Measurements from ENCODE around the gene SMTNL1. TPM values are rescaled to one million over a fixed set of nuclear protein-coding genes. Genes with fewer than 3 reads are reported as not detected.

The SMTNL1 gene
- total RNA-seq, 2 experiments from 2014 or later: not detected

DNA sequence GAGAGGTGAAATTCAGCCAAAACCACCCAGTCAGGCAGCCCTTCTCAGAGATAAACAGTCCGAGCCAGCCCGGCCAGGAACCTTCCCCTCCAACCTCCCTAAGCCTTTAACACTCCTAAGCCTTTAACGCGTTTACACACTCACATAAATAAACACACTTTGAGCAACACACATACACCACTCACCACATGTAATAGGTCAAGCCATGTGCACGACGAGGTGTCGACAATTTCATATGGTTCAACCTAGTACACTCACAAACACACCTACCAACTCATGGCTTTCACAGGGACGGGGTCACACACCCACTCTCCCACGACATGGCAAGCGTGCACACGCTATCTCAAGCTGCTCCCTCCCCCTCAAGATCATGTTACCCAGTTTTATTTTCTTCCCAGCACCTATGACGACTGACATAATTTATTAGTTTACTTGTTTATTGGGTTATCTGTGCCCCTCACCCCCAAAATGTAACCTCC lies 37.4 kb upstream of the SMTNL1 start:
- Mint-ChIP-seq H3K36me3 (ENCODE audit: low read depth) (peaks cover 28% of the 10 kb centered on the region), H3K27me3 (no peaks in the 10 kb centered on the region), H3K9me3 (no peaks in the 10 kb centered on the region), H3K4me1 (peaks cover 4% of the 10 kb centered on the region), H3K4me3 (no peak overlapping the region), H3K27ac (no peak overlapping the region)
- ChIA-PET CTCF (no interaction called here), POLR2A (no interaction called here)
- DNase-seq: no peak

GRCh38 chr11:57500515-57500914 lies 36.9 kb upstream of the SMTNL1 start:
- POLR2A ChIA-PET: no interaction called here
- no peaks in the 10 kb centered on the region for H3K9me3 Mint-ChIP-seq

DNA sequence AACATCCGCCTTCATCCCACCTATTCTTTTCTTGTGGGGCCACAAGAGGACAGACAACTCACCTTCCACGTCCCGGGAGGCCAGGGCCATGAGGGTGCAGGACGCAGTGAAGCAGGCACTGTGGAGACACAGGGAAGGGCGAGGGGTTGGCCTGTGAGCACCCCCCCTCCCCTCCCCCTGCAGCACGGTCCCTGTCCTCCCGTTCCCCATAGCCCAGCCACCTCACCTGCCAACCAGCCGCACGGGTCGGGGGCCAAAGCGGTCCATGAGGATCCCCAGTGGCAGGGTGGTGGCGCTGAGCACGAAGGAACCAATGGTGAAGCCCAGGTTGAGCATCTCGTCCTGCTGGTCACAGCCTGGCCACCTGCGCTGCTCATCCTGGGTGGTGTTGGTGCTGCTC lies 36.5 kb upstream of the SMTNL1 start:
- H3K27ac Mint-ChIP-seq: no peak overlapping the region
- no peaks in the 10 kb centered on the region for H3K9me3 Mint-ChIP-seq
- no peak overlapping the region for H3K4me3 Mint-ChIP-seq
- peaks cover 4% of the 10 kb centered on the region for H3K4me1 Mint-ChIP-seq
- CTCF ChIA-PET: interaction anchor here (2.1 kb wide), 2 partner anchors 7 to 43 kb away, joined by 8 to 24 read pairs; no protein-coding TSS in a partner anchor
- POLR2A ChIA-PET: no interaction called here
- peaks cover 28% of the 10 kb centered on the region for H3K36me3 Mint-ChIP-seq (ENCODE audit: low read depth)
- no peak for DNase-seq
- H3K27me3 Mint-ChIP-seq: no peaks in the 10 kb centered on the region

More at GRCh38 chr11:57500515-57500914, 36.9 kb upstream of the SMTNL1 start:
- no peak overlapping the region for H3K27ac Mint-ChIP-seq
- no peak for DNase-seq
- no peaks in the 10 kb centered on the region for H3K27me3 Mint-ChIP-seq
- no peak overlapping the region for H3K4me3 Mint-ChIP-seq
- H3K36me3 Mint-ChIP-seq (ENCODE audit: low read depth): peaks cover 28% of the 10 kb centered on the region
- CTCF ChIA-PET: no interaction called here
- H3K4me1 Mint-ChIP-seq: peaks cover 4% of the 10 kb centered on the region

GRCh38 chr11:57501953-57502352 lies 35.4 kb upstream of the SMTNL1 start:
- ChIA-PET POLR2A (interaction anchor here (1.2 kb wide), 1 partner anchor 9 kb away, joined by 6 read pairs; no protein-coding TSS in a partner anchor), CTCF (interaction anchor here (1.1 to 2.1 kb wide), 7 partner anchors 8 to 44 kb away, joined by 3 to 24 read pairs (median 4); partner anchors contain the start of gene SLC43A1)
- Mint-ChIP-seq H3K36me3 (ENCODE audit: low read depth) (peaks cover 25% of the 10 kb centered on the region), H3K9me3 (no peaks in the 10 kb centered on the region), H3K27ac (no peak overlapping the region), H3K27me3 (no peaks in the 10 kb centered on the region), H3K4me1 (peaks cover 4% of the 10 kb centered on the region), H3K4me3 (no peak overlapping the region)
- no peak for DNase-seq

DNA sequence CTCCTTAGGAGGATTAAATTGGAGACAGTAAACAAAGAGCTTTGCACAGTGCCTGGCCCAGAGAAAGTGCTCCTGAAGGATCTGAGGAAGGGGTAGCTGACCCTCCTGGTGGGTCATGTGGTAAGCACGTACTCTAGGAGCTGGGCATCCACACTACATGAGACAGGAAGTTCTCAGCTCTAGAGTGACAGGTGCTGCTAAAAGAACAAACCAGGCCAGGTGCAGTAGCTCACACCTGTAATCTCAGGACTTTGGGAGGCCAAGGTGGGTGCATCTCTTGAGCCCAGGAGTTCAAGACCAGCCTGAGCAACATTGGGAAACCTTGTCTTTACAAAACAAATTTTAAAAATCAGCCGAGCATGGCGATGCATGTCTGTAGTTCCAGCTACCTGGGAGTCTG lies 35.0 kb upstream of the SMTNL1 start:
- POLR2A ChIA-PET: interaction anchor here (1.2 kb wide), 1 partner anchor 9 kb away, joined by 6 read pairs; no protein-coding TSS in a partner anchor

GRCh38 chr11:57502870-57503269 lies 34.5 kb upstream of the SMTNL1 start:
- Mint-ChIP-seq H3K9me3 (no peaks in the 10 kb centered on the region), H3K4me1 (peaks cover 4% of the 10 kb centered on the region), H3K36me3 (ENCODE audit: low read depth) (peaks cover 21% of the 10 kb centered on the region), H3K4me3 (no peak overlapping the region), H3K27ac (no peak overlapping the region), H3K27me3 (no peaks in the 10 kb centered on the region)
- POLR2A ChIA-PET: no interaction called here
- no peak for DNase-seq
- CTCF ChIA-PET: interaction anchor here (0.7 to 6.4 kb wide), 7 partner anchors 9 to 45 kb away, joined by 3 to 75 read pairs (median 5); partner anchors contain the start of gene SLC43A1

More for the DNA sequence above, 35.0 kb upstream of the SMTNL1 start:
- Mint-ChIP-seq H3K4me1 (peaks cover 4% of the 10 kb centered on the region), H3K36me3 (ENCODE audit: low read depth) (peaks cover 22% of the 10 kb centered on the region), H3K27me3 (no peaks in the 10 kb centered on the region), H3K27ac (no peak overlapping the region), H3K9me3 (no peaks in the 10 kb centered on the region), H3K4me3 (no peak overlapping the region)
- DNase-seq: no peak
- CTCF ChIA-PET: interaction anchor here (1.1 to 2.1 kb wide), 7 partner anchors 9 to 44 kb away, joined by 3 to 24 read pairs (median 4); partner anchors contain the start of gene SLC43A1

GRCh38 chr11:57504511-57504910 lies 32.9 kb upstream of the SMTNL1 start:
- no peak overlapping the region for H3K4me3 Mint-ChIP-seq
- ChIA-PET CTCF (interaction anchor here (3.2 to 6.4 kb wide), 2 partner anchors 12 to 22 kb away, joined by 15 to 75 read pairs; no protein-coding TSS in a partner anchor), POLR2A (interaction anchor here (2.9 kb wide), 1 partner anchor 11 kb away, joined by 16 read pairs; the partner anchor contains the start of gene SLC43A1)
- peaks cover 17% of the 10 kb centered on the region for H3K36me3 Mint-ChIP-seq (ENCODE audit: low read depth)
- no peak for DNase-seq
- H3K27me3 Mint-ChIP-seq: no peaks in the 10 kb centered on the region
- H3K27ac Mint-ChIP-seq: no peak overlapping the region
- peaks cover 4% of the 10 kb centered on the region for H3K4me1 Mint-ChIP-seq
- H3K9me3 Mint-ChIP-seq: no peaks in the 10 kb centered on the region

DNA sequence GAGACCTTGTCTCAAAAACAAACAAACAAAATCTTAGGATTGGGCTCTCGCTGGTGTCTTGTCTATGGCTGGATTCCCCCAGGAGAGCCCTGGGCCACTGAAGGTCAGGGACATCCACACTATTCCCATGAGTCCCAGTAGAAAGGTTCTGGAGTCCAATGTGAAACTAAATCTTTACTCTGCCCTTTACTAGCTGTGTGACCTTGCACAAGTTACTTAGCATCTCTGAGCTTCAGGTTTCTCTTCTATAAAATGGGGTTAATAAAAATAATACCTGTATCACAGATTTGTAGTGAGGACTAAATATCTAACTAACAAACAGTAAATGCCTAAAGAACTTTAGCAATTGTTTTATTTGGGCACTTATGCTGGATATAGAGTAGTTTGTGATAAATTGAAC lies 30.9 kb upstream of the SMTNL1 start:
- no peak overlapping the region for H3K27ac Mint-ChIP-seq
- H3K36me3 Mint-ChIP-seq (ENCODE audit: low read depth): peaks cover 9% of the 10 kb centered on the region
- H3K27me3 Mint-ChIP-seq: no peaks in the 10 kb centered on the region
- H3K4me1 Mint-ChIP-seq: peaks cover 5% of the 10 kb centered on the region
- no peak overlapping the region for H3K4me3 Mint-ChIP-seq
- DNase-seq: no peak
- ChIA-PET POLR2A (interaction anchor here (2.9 kb wide), 1 partner anchor 9 kb away, joined by 16 read pairs; the partner anchor contains the start of gene SLC43A1), CTCF (interaction anchor here (0.6 to 6.4 kb wide), 3 partner anchors 14 to 153 kb away, joined by 3 to 75 read pairs (median 15); no protein-coding TSS in a partner anchor)
- H3K9me3 Mint-ChIP-seq: no peaks in the 10 kb centered on the region

- peaks cover 22% of the 10 kb centered on the region for H3K4me1 Mint-ChIP-seq
- H3K27ac Mint-ChIP-seq: no peak overlapping the region
- no peaks in the 10 kb centered on the region for H3K9me3 Mint-ChIP-seq
- H3K36me3 Mint-ChIP-seq (ENCODE audit: low read depth): peaks cover 9% of the 10 kb centered on the region
- no peaks in the 10 kb centered on the region for H3K27me3 Mint-ChIP-seq
- no peak for DNase-seq
- POLR2A ChIA-PET: interaction anchor here (0.6 kb wide), 1 partner anchor 16 kb away, joined by 3 read pairs; no protein-coding TSS in a partner anchor
- CTCF ChIA-PET: interaction anchor here (1.3 to 6.4 kb wide), 2 partner anchors 16 to 18 kb away, joined by 3 to 75 read pairs; no protein-coding TSS in a partner anchor
- no peak overlapping the region for H3K4me3 Mint-ChIP-seq
These were observed 28.8 kb upstream of the SMTNL1 start for GRCh38 chr11:57508341-57509170.

- no peak for DNase-seq
- ChIA-PET CTCF (interaction anchor here (1.0 to 2.6 kb wide), 5 partner anchors 14 to 166 kb away, joined by 3 to 17 read pairs (median 6); no protein-coding TSS in a partner anchor), POLR2A (interaction anchor here (1.3 kb wide), 1 partner anchor 86 kb away, joined by 4 read pairs; no protein-coding TSS in a partner anchor)
- H3K27ac Mint-ChIP-seq: no peak overlapping the region
- peaks cover 36% of the 10 kb centered on the region for H3K4me1 Mint-ChIP-seq
- no peaks in the 10 kb centered on the region for H3K27me3 Mint-ChIP-seq
- peaks cover 6% of the 10 kb centered on the region for H3K36me3 Mint-ChIP-seq (ENCODE audit: low read depth)
- no peaks in the 10 kb centered on the region for H3K9me3 Mint-ChIP-seq
- H3K4me3 Mint-ChIP-seq: no peak overlapping the region
These were observed 25.5 kb upstream of the SMTNL1 start for GRCh38 chr11:57511741-57512430.

GRCh38 chr11:57512646-57513451 lies 24.5 kb upstream of the SMTNL1 start:
- Mint-ChIP-seq H3K4me3 (peak overlapping the region; percentile 7), H3K9me3 (no peaks in the 10 kb centered on the region), H3K4me1 (peaks cover 36% of the 10 kb centered on the region), H3K27ac (no peak overlapping the region), H3K36me3 (ENCODE audit: low read depth) (peaks cover 6% of the 10 kb centered on the region), H3K27me3 (no peaks in the 10 kb centered on the region)
- DNase-seq: no peak
- ChIA-PET POLR2A (interaction anchor here (0.8 to 7.3 kb wide), 6 partner anchors 17 to 188 kb away, joined by 3 to 58 read pairs (median 12); partner anchors contain the start of genes SLC43A3, TIMM10 and TNKS1BP1), CTCF (interaction anchor here (1.2 to 9.0 kb wide), 5 partner anchors 15 to 56 kb away, joined by 3 to 139 read pairs (median 36); partner anchors contain the start of gene TIMM10)

DNA sequence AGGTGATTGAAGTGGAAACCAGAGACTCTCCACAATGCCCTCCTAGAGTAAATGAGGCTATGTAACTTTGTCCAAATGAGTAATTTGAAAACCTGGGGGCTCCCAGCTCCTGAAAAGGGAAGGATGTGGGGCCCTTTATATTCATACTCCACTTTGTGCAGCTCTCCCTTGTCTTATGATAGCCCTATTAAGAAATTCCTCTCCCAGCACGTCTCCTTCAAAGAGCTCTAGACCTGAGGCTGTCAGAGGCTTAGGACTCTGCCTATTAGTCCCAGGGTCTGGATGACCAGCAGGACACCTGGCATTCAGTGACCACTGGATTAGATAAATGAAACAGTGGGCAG lies 24.0 kb upstream of the SMTNL1 start:
- peaks cover 36% of the 10 kb centered on the region for H3K4me1 Mint-ChIP-seq
- ChIA-PET POLR2A (interaction anchor here (0.8 to 7.3 kb wide), 7 partner anchors 11 to 189 kb away, joined by 3 to 58 read pairs (median 12); partner anchors contain the start of genes SLC43A3, TIMM10 and TNKS1BP1), CTCF (interaction anchor here (1.2 to 9.0 kb wide), 6 partner anchors 14 to 56 kb away, joined by 3 to 139 read pairs (median 20); partner anchors contain the start of gene TIMM10)
- DNase-seq: no peak
- H3K36me3 Mint-ChIP-seq (ENCODE audit: low read depth): peaks cover 3% of the 10 kb centered on the region
- H3K27me3 Mint-ChIP-seq: no peaks in the 10 kb centered on the region
- no peaks in the 10 kb centered on the region for H3K9me3 Mint-ChIP-seq
- H3K27ac Mint-ChIP-seq: peak overlapping the region; percentile 40
- H3K4me3 Mint-ChIP-seq: peak overlapping the region; percentile 70
